ENCODE results near the gene GALNT6. TPM values are rescaled to one million over a fixed set of nuclear protein-coding genes. Genes with fewer than 3 reads are reported as not detected.

Gene GALNT6
- total RNA-seq, 1 donor from 2014 or later, result 17.2 TPM

DNA sequence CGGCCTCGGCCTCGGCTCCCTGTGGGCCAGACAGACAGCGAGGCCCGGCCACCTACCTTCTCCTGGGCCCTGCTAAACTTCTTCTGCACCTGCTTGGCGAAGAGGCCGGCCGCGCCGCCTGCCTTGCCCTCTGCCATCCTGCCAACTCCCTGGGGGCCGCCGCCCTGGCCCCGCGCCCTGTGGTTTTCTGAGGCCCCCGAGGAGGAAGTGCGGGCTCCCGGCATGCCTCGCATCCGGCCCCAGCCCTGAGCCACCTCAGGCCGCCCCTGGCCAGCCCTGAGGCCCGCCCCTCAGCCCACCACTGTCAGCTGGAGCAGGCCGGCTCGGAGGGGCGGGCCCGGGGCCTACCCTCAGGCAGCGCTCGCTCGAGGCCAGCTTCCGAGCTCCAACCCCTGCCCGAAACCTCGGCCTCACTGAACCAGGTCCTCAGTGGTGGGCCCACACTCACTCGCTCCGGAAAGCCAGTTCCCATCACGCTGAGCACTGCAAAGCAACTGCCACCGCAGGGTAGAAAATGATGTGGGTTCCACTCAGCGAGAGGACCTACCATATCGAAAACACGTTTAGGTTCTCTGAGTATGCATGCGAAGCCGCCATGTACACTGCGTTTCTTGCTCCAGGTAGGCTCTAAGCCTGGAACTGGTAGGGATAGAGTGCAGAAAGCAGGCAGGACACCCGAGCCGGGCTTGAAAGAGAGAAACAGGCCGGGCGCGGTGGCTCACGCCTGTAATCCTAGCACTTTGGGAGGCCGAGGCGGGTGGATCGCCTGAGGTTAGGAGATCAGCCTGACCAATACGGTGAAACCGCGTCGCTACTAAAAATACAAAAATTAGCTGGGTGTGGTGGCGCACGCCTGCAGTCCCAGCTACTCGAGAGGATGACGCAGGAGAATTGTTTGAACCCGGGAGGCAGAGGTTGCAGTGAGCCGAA is 67.0 kb downstream of the GALNT6 start, which contains the start of gene BIN2:
Gene BIN2, minus strand, starts transcription at position 209 of the 930 bp plus-strand sequence. Its CDS starts 72 bp downstream, at position 137.
- Mint-ChIP-seq H3K36me3 (peaks cover 3% of the 10 kb centered on the region), H3K27me3 (no peaks in the 10 kb centered on the region), H3K27ac (peak within 1 kb of the TSS; percentile 94), H3K4me1 (ENCODE audit: unreplicated experiment) (peaks cover 44% of the 10 kb centered on the region), H3K9me3 (peaks cover 5% of the 10 kb centered on the region), H3K4me3 (peak within 1 kb of the TSS; percentile 69)
- TF ChIP-seq, protein P1, sequence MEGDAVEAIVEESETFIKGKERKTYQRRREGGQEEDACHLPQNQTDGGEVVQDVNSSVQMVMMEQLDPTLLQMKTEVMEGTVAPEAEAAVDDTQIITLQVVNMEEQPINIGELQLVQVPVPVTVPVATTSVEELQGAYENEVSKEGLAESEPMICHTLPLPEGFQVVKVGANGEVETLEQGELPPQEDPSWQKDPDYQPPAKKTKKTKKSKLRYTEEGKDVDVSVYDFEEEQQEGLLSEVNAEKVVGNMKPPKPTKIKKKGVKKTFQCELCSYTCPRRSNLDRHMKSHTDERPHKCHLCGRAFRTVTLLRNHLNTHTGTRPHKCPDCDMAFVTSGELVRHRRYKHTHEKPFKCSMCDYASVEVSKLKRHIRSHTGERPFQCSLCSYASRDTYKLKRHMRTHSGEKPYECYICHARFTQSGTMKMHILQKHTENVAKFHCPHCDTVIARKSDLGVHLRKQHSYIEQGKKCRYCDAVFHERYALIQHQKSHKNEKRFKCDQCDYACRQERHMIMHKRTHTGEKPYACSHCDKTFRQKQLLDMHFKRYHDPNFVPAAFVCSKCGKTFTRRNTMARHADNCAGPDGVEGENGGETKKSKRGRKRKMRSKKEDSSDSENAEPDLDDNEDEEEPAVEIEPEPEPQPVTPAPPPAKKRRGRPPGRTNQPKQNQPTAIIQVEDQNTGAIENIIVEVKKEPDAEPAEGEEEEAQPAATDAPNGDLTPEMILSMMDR (conservative IDR thresholded peaks at IDR 0.05), result no peak
- DNase-seq (ENCODE audit: extremely low spot score, unreplicated experiment), result no peak

DNA sequence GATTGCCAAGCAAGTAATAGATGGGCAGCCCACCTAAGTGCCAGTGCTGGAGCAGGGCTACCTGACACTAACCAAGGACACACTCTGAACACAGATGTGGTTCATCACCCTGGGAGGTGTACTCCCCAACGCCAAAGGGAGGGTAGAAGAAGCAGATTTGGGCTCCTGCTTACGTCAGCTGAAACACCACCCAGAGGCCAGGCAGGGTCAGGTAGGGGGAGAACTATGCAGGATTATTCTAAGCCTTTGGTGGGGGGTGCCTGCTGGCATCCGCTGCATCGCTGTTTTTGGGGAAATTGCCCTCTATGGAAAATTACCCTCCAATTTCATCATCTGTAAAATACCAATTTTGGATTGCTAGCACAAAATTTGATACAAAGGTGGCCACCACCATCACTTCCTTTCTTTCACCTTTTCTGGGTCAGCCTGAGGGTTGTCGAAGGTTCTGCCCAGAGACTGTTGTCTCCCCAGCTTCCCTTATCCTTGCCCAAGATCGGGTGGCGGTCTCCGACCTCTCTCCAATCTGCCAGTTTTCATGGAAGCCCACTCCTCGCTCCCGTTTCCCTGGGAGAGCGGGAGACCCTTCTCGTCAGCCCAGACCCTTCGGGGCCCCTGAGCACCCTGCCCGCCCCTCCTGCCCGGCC is 67.8 kb downstream of the GALNT6 start:
- H3K4me1 Mint-ChIP-seq (ENCODE audit: unreplicated experiment), result peaks cover 49% of the 10 kb centered on the region
- H3K9me3 Mint-ChIP-seq, result peaks cover 5% of the 10 kb centered on the region

DNA sequence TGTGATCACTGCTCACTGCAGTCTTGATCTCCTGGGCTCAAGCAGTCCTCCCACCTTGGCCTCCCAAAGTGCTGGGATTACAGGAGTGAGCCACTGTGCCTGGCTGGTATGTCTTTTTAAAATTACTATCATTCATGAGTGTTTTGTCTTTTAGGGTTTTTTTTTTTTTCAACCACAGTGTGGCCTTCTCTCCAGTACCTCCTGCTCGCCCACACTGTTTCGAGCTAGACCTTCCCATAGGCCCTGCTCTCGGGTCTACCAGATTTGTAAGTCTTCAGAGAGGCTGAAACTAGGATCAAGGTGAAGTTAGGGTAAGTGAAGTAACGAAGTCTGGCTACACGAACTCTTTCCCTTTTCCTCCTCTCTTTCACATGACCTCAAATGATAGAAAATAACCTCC is 68.8 kb downstream of the GALNT6 start:
- Mint-ChIP-seq H3K4me1 (ENCODE audit: unreplicated experiment) (peaks cover 49% of the 10 kb centered on the region), H3K27me3 (no peaks in the 10 kb centered on the region), H3K27ac (peak overlapping the region; percentile 93), H3K4me3 (peak overlapping the region; percentile 47), H3K36me3 (peaks cover 3% of the 10 kb centered on the region), H3K9me3 (peaks cover 5% of the 10 kb centered on the region)
- TF ChIP-seq, protein P1 (conservative IDR thresholded peaks at IDR 0.05), result no peak
- DNase-seq (ENCODE audit: extremely low spot score, unreplicated experiment), result no peak

More for the DNA sequence above, 67.8 kb downstream of the GALNT6 start:
- TF ChIP-seq, protein P1 (conservative IDR thresholded peaks at IDR 0.05), result no peak
- H3K27ac Mint-ChIP-seq, result peak overlapping the region; percentile 68
- H3K36me3 Mint-ChIP-seq, result peaks cover 3% of the 10 kb centered on the region
- H3K27me3 Mint-ChIP-seq, result no peaks in the 10 kb centered on the region
- no peak overlapping the region for H3K4me3 Mint-ChIP-seq
- no peak for DNase-seq (ENCODE audit: extremely low spot score, unreplicated experiment)

DNA sequence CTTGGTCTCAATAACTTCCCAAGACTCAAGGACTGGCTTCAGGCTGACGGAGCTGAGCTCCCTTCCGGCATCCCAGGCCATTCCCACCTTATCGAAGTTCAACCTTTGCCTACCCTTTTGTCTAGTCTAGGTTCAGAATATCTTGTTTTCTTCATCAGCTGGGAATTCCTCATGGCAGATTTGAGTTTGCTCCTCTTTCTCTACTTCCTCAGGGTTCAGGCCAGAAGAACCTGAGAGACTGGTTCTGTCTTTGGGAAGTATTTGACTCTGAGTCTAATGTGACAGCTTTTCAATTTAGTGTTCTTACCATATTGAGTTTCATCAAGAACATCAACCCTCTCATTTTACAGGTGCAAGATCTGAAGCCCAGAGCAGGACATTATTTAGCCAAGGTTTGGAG is 69.3 kb downstream of the GALNT6 start:
- TF ChIP-seq, protein P1 (conservative IDR thresholded peaks at IDR 0.05), result no peak
- no peak for DNase-seq (ENCODE audit: extremely low spot score, unreplicated experiment)
- Mint-ChIP-seq H3K4me3 (peak overlapping the region; percentile 61), H3K9me3 (peaks cover 5% of the 10 kb centered on the region), H3K27ac (peak overlapping the region; percentile 93), H3K36me3 (peaks cover 3% of the 10 kb centered on the region), H3K4me1 (ENCODE audit: unreplicated experiment) (peaks cover 46% of the 10 kb centered on the region), H3K27me3 (no peaks in the 10 kb centered on the region)

DNA sequence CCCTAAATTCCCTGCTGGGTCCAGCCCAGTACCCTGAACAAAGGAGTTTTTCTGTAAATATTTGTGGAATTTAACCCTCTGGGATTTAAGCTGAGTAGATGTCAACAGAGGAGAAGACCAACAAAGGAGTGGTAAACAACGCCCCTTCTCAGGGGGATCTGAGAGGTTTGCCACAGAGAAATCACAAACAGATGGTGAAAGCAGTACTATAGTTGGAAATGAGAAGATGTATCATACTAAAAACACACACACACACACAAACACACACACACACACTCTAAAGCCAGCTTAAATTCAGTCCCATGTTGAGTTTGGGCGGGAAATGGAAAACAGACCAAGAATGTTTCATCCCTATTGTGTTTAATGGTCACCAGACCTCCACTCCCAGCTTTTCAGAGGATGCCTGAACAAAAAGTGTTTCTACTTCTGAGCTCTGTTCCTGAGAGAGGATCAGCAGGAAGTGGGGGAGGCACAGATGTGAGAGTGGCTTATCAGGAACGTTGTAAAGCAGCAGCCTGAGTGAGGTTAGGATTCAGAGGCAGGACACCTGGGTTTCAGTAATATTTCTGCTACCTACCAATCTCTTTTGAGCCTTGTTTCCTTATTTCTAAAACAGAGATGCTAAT is 70.4 kb downstream of the GALNT6 start:
- peak overlapping the region; percentile 93 for H3K27ac Mint-ChIP-seq
- DNase-seq (ENCODE audit: extremely low spot score, unreplicated experiment), result no peak
- H3K4me3 Mint-ChIP-seq, result peak overlapping the region; percentile 58
- peaks cover 5% of the 10 kb centered on the region for H3K9me3 Mint-ChIP-seq
- TF ChIP-seq, protein P1 (conservative IDR thresholded peaks at IDR 0.05), result no peak
- peaks cover 3% of the 10 kb centered on the region for H3K36me3 Mint-ChIP-seq
- no peaks in the 10 kb centered on the region for H3K27me3 Mint-ChIP-seq
- peaks cover 44% of the 10 kb centered on the region for H3K4me1 Mint-ChIP-seq (ENCODE audit: unreplicated experiment)

All from type B pancreatic cell (in vitro differentiated cells).